GM12878 (cell line): ENCODE data around the gene CNTD1. TPM values are rescaled to one million over a fixed set of nuclear protein-coding genes. Genes with fewer than 3 reads are reported as not detected.
A peak's percentile ranks its signal among the peaks of the same experiment; 100 is the strongest.

Experiments
- CBX3 ChIP-seq: fragments of 200-600 bp; sonication (generic); IDR thresholded peaks from 2 replicates; pipeline ENCODE4 v1.6.1; 2016; ENCODE audit warnings: low read depth, borderline replicate concordance
- CHD1 ChIP-seq: IDR thresholded peaks from 2 replicates; pipeline ENCODE4 v1.6.1; 2012; ENCODE audit warnings: low read depth, low read length, improper control_type of control experiment
- CHD4 ChIP-seq: fragments of 200-600 bp; sonication (generic); IDR thresholded peaks from 2 replicates; pipeline ENCODE4 v1.6.1; 2016; ENCODE audit warnings: mild to moderate bottlenecking
- EP300 ChIP-seq, 2 experiments: fragments of 150-350 bp in 1 of 2; IDR thresholded peaks; 2 replicates each; pipeline ENCODE4 v1.6.1; 2011 to 2012; ENCODE audit warnings: low read depth in 2 of 2, low read length in 2 of 2, borderline replicate concordance in 1 of 2, improper control_type of control experiment in 1 of 2, inconsistent platforms in 1 of 2; ENCODE audit not compliant: control insufficient read depth in 1 of 2
- HDAC2 ChIP-seq: fragments of 200-600 bp; sonication (generic); IDR thresholded peaks from 2 replicates; pipeline ENCODE4 v1.6.1; 2017
- JUND ChIP-seq: IDR thresholded peaks from 2 replicates; pipeline ENCODE4 v1.6.1; 2012; ENCODE audit warnings: low read depth, mild to moderate bottlenecking, low read length, improper control_type of control experiment, moderate library complexity
- KDM1A ChIP-seq: fragments of 200-600 bp; sonication (generic); IDR thresholded peaks from 2 replicates; pipeline ENCODE4 v1.6.1; 2016; ENCODE audit warnings: borderline replicate concordance
- KLF5 ChIP-seq: fragments of 450-650 bp; IDR thresholded peaks from 2 replicates; pipeline ENCODE4 v1.6.1; 2014; ENCODE audit warnings: mild to moderate bottlenecking; ENCODE audit not compliant: partially characterized antibody
- NRF1 ChIP-seq: conservative IDR thresholded peaks from 2 replicates; pipeline ENCODE4 v1.6.1; 2011; ENCODE audit warnings: mild to moderate bottlenecking, low read depth, low read length, improper control_type of control experiment
- PML ChIP-seq: IDR thresholded peaks from 2 replicates; pipeline ENCODE4 v1.6.1; 2012; ENCODE audit warnings: low read length, inconsistent platforms
- RAD21 ChIP-seq: IDR thresholded peaks from 2 replicates; pipeline ENCODE4 v1.6.1; 2011; ENCODE audit warnings: mild to moderate bottlenecking, low read depth, low read length, moderate library complexity; ENCODE audit not compliant: insufficient read depth
- SIX5 ChIP-seq: IDR thresholded peaks from 2 replicates; pipeline ENCODE4 v1.6.1; 2011; ENCODE audit warnings: mild to moderate bottlenecking, low read depth, low read length, moderate library complexity; ENCODE audit not compliant: severe bottlenecking
- SMC3 ChIP-seq: IDR thresholded peaks from 2 replicates; pipeline ENCODE4 v1.6.1; 2011; ENCODE audit warnings: low read length, improper control_type of control experiment, borderline replicate concordance
- SUZ12 ChIP-seq: fragments of 200-600 bp; sonication (generic); IDR thresholded peaks from one replicate; pipeline ENCODE4 v1.6.1; 2018; ENCODE audit warnings: antibody characterized with exemption, mild to moderate bottlenecking; ENCODE audit not compliant: unreplicated experiment
- TCF7 ChIP-seq: IDR thresholded peaks from 2 replicates; pipeline ENCODE4 v1.6.1; 2014; ENCODE audit warnings: antibody characterized with exemption, borderline replicate concordance
- ZNF207 ChIP-seq: fragments of 450-650 bp; IDR thresholded peaks from 2 replicates; pipeline ENCODE4 v1.6.1; 2014; ENCODE audit warnings: antibody characterized with exemption, mild to moderate bottlenecking, borderline replicate concordance
- polyA plus RNA-seq, 11 experiments: library from polyadenylated mRNA; depleted of rRNA in 4 of 11; unstranded in 6 of 11; stranded (reverse) in 5 of 11; fragments of >200 nt; fragmentation: Nextera tagmentation in 4 of 11; fragmentation: Illumina TruSeq in 1 of 11; extraction: Ambion mirVana in 4 of 11; extraction: Trizol in 1 of 11; gene quantifications; 1 replicate in 1 of 11; 2 replicates in 10 of 11; pipeline versions ENCODE4 v1.2.1 to v1.2.3, GENCODE V29; 2011 to 2016; ENCODE audit warnings: inconsistent platforms in 2 of 11, missing spikeins in 2 of 11, low read depth in 1 of 11
- total RNA-seq, 4 experiments: library from RNA; depleted of rRNA in 3 of 4; stranded (reverse); fragments of >200 nt in 3 of 4; fragmentation: Illumina TruSeq in 1 of 4; extraction: Trizol in 1 of 4; gene quantifications; 2 replicates each; pipeline versions ENCODE4 v1.2.1 to v1.2.3, GENCODE V29; 2013 to 2021
- TF ChIP-seq, protein P1 (sequence below): fragments of 450-650 bp; IDR thresholded peaks from 2 replicates; pipeline ENCODE4 v1.6.1; 2016; ENCODE audit warnings: mild to moderate bottlenecking, moderate library complexity, borderline replicate concordance
- TF ChIP-seq, protein P2 (sequence below): IDR thresholded peaks from 2 replicates; pipeline ENCODE4 v1.6.1; 2011; ENCODE audit warnings: low read depth, mild to moderate bottlenecking, low read length, moderate library complexity, borderline replicate concordance; ENCODE audit errors: extremely low read depth
- TF ChIP-seq, protein P3 (sequence below): fragments of 450-650 bp; formaldehyde crosslinking; IDR thresholded peaks from 2 replicates; pipeline ENCODE4 v1.5.0; 2022; ENCODE audit warnings: mild to moderate bottlenecking, missing genetic modification characterization
- TF ChIP-seq, protein P4 (sequence below): fragments of 450-650 bp; IDR thresholded peaks from 2 replicates; pipeline ENCODE4 v1.6.1; 2017; ENCODE audit warnings: borderline replicate concordance

CNTD1 gene
- total and polyA plus RNA-seq, 10 of the 15 experiments (the other 5 are each of a cell fraction or from before 2014, with no cell fraction given) = 0.06 to 1.5 (median 1.1) TPM; not detected in 4

DNA sequence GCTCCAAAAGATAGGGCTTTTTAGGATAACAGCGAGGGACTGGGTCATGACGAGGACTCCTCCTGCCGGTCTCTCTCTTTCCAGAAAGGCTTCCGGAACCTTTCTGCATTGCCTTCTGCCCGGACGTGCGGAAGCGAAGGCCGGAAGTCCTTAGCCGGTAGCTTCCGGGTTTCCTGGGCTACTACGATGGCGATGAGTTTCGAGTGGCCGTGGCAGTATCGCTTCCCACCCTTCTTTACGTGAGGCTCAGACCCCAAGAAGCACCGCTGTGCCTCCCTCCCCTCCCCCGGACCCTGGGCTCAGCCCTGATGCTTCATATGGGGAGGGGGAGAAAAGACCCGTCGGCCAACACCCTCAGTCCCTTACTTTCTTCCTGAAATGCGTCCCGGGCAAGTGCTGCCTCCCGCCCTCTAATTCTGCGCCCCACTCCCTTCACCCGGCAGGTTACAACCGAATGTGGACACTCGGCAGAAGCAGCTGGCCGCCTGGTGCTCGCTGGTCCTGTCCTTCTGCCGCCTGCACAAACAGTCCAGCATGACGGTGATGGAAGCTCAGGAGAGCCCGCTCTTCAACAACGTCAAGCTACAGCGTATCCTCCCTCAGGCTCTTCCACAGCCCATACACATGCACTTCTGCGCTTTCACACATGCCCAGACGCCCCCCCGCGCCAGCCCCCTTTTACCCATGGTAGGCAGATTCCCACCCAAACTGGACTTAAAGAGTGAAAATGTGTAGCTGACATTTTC, 25.2 kb upstream of the CNTD1 start, which contains the start of gene VPS25 (continued):
- TF ChIP-seq SIX5 (peak; percentile 63), KLF5 (peak; percentile 76), CBX3 (no peak), ZNF207 (peak; percentile 80; the same call in 1 of the 2 replicates), TCF7 (0 out of 2 replicates have a peak, but pooled peaks have one; percentile 50), CHD1 (no peak), SMC3 (no peak; the same call in 1 of the 2 replicates), RAD21 (no peak), CHD4 (no peak), PML (peak; percentile 98), SUZ12 (no peak), NRF1 (no peak), JUND (no peak), EP300 (IDR thresholded peaks at IDR 0.05; ENCODE audit: borderline replicate concordance in 1 of 2, control insufficient read depth in 1 of 2, low read depth in 2 of 2, low read length in 2 of 2) (no peak), KDM1A (no peak), HDAC2 (no peak)
- TF ChIP-seq, protein P1, sequence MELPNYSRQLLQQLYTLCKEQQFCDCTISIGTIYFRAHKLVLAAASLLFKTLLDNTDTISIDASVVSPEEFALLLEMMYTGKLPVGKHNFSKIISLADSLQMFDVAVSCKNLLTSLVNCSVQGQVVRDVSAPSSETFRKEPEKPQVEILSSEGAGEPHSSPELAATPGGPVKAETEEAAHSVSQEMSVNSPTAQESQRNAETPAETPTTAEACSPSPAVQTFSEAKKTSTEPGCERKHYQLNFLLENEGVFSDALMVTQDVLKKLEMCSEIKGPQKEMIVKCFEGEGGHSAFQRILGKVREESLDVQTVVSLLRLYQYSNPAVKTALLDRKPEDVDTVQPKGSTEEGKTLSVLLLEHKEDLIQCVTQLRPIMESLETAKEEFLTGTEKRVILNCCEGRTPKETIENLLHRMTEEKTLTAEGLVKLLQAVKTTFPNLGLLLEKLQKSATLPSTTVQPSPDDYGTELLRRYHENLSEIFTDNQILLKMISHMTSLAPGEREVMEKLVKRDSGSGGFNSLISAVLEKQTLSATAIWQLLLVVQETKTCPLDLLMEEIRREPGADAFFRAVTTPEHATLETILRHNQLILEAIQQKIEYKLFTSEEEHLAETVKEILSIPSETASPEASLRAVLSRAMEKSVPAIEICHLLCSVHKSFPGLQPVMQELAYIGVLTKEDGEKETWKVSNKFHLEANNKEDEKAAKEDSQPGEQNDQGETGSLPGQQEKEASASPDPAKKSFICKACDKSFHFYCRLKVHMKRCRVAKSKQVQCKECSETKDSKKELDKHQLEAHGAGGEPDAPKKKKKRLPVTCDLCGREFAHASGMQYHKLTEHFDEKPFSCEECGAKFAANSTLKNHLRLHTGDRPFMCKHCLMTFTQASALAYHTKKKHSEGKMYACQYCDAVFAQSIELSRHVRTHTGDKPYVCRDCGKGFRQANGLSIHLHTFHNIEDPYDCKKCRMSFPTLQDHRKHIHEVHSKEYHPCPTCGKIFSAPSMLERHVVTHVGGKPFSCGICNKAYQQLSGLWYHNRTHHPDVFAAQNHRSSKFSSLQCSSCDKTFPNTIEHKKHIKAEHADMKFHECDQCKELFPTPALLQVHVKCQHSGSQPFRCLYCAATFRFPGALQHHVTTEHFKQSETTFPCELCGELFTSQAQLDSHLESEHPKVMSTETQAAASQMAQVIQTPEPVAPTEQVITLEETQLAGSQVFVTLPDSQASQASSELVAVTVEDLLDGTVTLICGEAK = peak; percentile 99
- TF ChIP-seq, protein P2, sequence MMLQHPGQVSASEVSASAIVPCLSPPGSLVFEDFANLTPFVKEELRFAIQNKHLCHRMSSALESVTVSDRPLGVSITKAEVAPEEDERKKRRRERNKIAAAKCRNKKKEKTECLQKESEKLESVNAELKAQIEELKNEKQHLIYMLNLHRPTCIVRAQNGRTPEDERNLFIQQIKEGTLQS = no peak
- TF ChIP-seq, protein P3, sequence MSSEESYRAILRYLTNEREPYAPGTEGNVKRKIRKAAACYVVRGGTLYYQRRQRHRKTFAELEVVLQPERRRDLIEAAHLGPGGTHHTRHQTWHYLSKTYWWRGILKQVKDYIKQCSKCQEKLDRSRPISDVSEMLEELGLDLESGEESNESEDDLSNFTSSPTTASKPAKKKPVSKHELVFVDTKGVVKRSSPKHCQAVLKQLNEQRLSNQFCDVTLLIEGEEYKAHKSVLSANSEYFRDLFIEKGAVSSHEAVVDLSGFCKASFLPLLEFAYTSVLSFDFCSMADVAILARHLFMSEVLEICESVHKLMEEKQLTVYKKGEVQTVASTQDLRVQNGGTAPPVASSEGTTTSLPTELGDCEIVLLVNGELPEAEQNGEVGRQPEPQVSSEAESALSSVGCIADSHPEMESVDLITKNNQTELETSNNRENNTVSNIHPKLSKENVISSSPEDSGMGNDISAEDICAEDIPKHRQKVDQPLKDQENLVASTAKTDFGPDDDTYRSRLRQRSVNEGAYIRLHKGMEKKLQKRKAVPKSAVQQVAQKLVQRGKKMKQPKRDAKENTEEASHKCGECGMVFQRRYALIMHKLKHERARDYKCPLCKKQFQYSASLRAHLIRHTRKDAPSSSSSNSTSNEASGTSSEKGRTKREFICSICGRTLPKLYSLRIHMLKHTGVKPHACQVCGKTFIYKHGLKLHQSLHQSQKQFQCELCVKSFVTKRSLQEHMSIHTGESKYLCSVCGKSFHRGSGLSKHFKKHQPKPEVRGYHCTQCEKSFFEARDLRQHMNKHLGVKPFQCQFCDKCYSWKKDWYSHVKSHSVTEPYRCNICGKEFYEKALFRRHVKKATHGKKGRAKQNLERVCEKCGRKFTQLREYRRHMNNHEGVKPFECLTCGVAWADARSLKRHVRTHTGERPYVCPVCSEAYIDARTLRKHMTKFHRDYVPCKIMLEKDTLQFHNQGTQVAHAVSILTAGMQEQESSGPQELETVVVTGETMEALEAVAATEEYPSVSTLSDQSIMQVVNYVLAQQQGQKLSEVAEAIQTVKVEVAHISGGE (CRISPR knock-in tag) = peak; percentile 92
- TF ChIP-seq, protein P4, sequence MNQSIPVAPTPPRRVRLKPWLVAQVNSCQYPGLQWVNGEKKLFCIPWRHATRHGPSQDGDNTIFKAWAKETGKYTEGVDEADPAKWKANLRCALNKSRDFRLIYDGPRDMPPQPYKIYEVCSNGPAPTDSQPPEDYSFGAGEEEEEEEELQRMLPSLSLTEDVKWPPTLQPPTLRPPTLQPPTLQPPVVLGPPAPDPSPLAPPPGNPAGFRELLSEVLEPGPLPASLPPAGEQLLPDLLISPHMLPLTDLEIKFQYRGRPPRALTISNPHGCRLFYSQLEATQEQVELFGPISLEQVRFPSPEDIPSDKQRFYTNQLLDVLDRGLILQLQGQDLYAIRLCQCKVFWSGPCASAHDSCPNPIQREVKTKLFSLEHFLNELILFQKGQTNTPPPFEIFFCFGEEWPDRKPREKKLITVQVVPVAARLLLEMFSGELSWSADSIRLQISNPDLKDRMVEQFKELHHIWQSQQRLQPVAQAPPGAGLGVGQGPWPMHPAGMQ = no peak
